Measurements from ENCODE around the gene PGM3.
A peak's percentile ranks its signal among the peaks of the same experiment; 100 is the strongest.

Gene PGM3

GRCh38 chr6:83218646-83219045 lies 25.6 kb upstream of the PGM3 start:
- TF ChIP-seq, protein P1, sequence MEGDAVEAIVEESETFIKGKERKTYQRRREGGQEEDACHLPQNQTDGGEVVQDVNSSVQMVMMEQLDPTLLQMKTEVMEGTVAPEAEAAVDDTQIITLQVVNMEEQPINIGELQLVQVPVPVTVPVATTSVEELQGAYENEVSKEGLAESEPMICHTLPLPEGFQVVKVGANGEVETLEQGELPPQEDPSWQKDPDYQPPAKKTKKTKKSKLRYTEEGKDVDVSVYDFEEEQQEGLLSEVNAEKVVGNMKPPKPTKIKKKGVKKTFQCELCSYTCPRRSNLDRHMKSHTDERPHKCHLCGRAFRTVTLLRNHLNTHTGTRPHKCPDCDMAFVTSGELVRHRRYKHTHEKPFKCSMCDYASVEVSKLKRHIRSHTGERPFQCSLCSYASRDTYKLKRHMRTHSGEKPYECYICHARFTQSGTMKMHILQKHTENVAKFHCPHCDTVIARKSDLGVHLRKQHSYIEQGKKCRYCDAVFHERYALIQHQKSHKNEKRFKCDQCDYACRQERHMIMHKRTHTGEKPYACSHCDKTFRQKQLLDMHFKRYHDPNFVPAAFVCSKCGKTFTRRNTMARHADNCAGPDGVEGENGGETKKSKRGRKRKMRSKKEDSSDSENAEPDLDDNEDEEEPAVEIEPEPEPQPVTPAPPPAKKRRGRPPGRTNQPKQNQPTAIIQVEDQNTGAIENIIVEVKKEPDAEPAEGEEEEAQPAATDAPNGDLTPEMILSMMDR (IDR thresholded peaks at IDR 0.05; ENCODE audit: low read length, missing control alignments), result no peak
- no peak for DNase-seq (ENCODE audit: low read depth)

DNA sequence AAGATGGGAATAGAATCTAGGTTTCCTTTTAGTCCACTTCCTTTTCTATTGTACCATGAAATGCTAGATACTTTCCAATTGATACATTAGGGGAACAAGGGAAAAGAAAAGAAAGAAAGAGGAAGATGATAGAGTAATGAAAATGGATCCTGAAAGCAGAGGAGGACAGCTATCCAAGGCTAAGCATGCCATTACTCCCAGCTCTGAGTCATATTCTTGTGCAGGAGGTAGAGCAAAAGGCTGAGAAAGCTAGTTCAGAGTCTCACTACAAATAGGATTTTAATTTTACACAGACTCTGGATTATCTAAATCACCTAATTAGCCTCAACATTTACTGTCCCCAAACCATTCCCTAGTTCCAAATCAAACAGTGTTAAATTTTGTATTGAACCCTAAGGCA lies 23.7 kb upstream of the PGM3 start:
- H3K4me3 ChIP-seq (replicated peaks; ENCODE audit: low read depth, low read length), result no peak overlapping the region
- TF ChIP-seq, protein P1 (IDR thresholded peaks at IDR 0.05; ENCODE audit: low read length, missing control alignments), result no peak
- no peak for DNase-seq (ENCODE audit: low read depth)

More at GRCh38 chr6:83218646-83219045, 25.6 kb upstream of the PGM3 start:
- H3K4me3 ChIP-seq (replicated peaks; ENCODE audit: low read depth, low read length), result no peak overlapping the region

DNA sequence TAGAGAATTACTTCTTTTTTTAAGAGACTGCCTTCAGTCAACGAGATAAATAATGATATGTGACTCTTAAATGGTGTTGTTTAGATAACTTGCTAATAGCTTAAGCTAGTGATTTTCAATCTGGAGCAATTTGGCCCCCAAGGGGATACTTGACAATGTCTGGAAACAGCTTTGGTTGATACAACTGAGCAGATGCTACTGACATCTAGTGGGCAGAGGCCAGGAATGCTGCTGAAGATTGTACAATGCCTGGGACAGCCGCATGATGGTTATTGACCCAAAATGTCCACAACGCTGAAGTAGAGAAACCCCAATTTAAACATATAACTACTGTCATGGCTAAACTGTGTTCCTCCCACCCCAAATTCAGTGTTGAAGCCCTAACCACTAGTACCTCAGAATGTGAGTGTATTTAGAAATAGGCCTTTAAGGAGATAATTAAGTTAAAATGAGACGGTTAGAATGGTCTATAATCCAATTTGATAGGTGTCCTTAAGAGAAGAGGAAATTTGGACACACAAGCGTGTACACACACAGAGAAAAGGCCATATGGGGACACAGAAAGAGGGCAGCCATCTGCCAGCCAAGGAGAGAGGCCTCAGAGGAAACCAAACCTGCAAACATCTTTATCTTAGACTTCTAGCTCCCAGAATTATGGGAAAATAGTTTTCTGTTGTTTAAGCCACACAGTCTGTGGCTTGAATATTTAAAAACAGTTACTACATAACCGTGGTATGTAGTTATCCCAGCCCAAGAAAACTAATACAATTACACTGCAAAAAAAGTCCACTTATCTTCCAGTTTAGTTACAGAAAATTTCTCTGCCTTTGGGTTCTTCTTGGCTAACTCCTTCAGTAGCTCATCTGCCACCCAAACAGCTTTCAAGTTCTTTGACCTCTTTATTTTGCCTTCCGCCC lies 22.3 kb upstream of the PGM3 start:
- TF ChIP-seq, protein P1 (IDR thresholded peaks at IDR 0.05; ENCODE audit: low read length, missing control alignments), result peak; percentile 98
- DNase-seq (ENCODE audit: low read depth), result peak; percentile 88
- H3K4me3 ChIP-seq (replicated peaks; ENCODE audit: low read depth, low read length), result no peak overlapping the region

GRCh38 chr6:83202031-83202430 lies 9.0 kb upstream of the PGM3 start:
- H3K4me3 ChIP-seq (replicated peaks; ENCODE audit: low read depth, low read length), result no peak overlapping the region
- TF ChIP-seq, protein P1 (IDR thresholded peaks at IDR 0.05; ENCODE audit: low read length, missing control alignments), result no peak
- no peak for DNase-seq (ENCODE audit: low read depth)

GRCh38 chr6:83199863-83200225 lies 6.8 kb upstream of the PGM3 start:
- no peak overlapping the region for H3K4me3 ChIP-seq (replicated peaks; ENCODE audit: low read depth, low read length)
- DNase-seq (ENCODE audit: low read depth), result peak; percentile 85
- TF ChIP-seq, protein P1 (IDR thresholded peaks at IDR 0.05; ENCODE audit: low read length, missing control alignments), result no peak

DNA sequence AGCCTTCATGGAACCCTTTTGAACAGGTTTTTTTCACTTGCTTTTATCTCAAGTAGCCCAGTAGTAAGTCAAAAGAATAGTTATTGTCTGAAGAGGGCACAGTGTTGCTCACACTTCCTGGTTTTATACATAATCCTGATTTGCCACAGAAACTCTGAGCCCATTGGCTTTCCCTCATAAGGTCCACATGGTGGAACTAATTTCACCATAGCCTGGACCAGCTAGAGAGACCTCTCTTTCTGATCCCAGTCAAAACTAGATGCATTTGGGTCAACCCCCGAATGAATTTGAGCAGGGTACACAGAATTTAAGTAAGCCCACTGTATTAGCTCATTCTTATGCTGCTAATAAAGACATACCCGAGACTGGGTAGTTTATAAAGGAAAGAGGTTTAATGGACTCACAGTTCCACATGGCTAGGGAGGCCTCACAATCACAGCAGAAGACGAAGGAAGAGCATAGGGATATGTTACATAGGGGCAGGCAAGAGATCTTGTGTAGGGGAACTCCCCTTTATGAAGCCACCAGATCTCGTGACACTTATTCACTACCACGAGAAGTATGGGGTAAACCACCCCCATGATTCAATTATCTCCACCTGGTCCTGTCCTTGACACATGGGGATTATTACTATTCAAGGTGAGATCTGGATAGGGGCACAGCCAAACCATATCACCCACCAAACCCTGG lies 6.3 kb upstream of the PGM3 start:
- TF ChIP-seq, protein P1 (IDR thresholded peaks at IDR 0.05; ENCODE audit: low read length, missing control alignments), result no peak
- no peak for DNase-seq (ENCODE audit: low read depth)
- H3K4me3 ChIP-seq (replicated peaks; ENCODE audit: low read depth, low read length), result no peak overlapping the region

Measured in fibroblast of pulmonary artery (primary cell).